ENCODE measurements around the gene APOBEC3A. TPM values are rescaled to one million over a fixed set of nuclear protein-coding genes. Genes with fewer than 3 reads are reported as not detected.
A peak's percentile ranks its signal among the peaks of the same experiment; 100 is the strongest.
"Not testable (repeated sequence)": the region's sequence is repeated elsewhere in the genome, so short reads cannot be mapped to it uniquely, and the experiment has no call there.

APOBEC3A gene
- total RNA-seq, 3 donors from 2014 or later, result 0.13 TPM; not detected in 2

- DNase-seq, result no peak
- Mint-ChIP-seq H3K9me3 (no peaks in the 10 kb centered on the region), H3K4me1 (ENCODE audit: low read depth) (peaks cover 12% of the 10 kb centered on the region), H3K4me3 (no peak overlapping the region), H3K36me3 (ENCODE audit: insufficient read depth) (no peaks in the 10 kb centered on the region), H3K27me3 (ENCODE audit: low read depth) (peaks cover 19% of the 10 kb centered on the region)
- ATAC-seq, result no peak
Observed at GRCh38 chr22:38936562-38936961, 20.8 kb upstream of the APOBEC3A start.

DNA sequence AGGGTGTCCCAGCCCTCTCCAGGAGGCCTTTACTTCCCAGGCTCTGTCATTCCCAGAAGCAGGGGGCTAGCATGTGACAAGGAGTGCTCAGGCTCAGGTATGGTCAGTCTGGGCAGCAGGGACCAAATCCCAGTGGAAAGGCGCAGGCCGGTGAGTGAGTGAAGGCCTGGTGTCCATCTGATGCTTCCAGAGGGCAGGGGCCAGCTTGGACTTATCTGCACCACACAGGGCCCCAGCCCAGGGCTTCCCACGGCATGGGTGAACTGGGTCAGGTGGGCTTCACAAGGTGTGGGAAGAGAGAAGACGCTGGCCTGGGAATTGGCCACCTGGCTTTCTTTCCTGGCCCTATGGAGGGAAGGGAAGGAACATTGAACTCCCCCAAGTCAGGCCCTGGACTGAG, 20.4 kb upstream of the APOBEC3A start:
- ATAC-seq (no peak), DNase-seq (no peak)
- H3K36me3 Mint-ChIP-seq (ENCODE audit: insufficient read depth), result no peaks in the 10 kb centered on the region
- H3K27me3 Mint-ChIP-seq (ENCODE audit: low read depth), result peaks cover 19% of the 10 kb centered on the region
- H3K4me1 Mint-ChIP-seq (ENCODE audit: low read depth), result peaks cover 17% of the 10 kb centered on the region
- H3K4me3 Mint-ChIP-seq, result no peak overlapping the region
- no peaks in the 10 kb centered on the region for H3K9me3 Mint-ChIP-seq

DNA sequence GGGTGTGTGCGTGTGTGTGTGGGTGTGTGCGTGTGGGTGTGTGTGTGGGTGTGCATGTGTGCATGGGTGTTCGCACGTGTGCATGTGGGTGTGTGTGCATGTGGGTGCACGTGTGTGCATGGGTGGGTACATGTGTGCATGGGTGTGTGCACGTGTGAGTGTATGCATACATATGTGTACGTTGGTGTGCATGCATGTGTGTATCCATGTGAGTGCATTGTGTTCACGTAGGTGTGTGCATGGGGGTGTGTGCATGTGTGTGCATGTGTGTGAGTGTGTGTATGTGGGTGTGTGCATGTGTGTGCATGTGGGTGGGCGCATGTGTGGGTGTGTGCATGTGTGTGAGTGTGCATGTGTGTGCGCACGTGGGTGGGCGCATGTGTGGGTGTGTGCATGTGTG, 19.9 kb upstream of the APOBEC3A start:
- Mint-ChIP-seq H3K4me3 (no peak overlapping the region), H3K9me3 (no peaks in the 10 kb centered on the region), H3K4me1 (ENCODE audit: low read depth) (peaks cover 20% of the 10 kb centered on the region), H3K27me3 (ENCODE audit: low read depth) (peaks cover 19% of the 10 kb centered on the region), H3K36me3 (ENCODE audit: insufficient read depth) (no peaks in the 10 kb centered on the region)
- ATAC-seq, result no peak
- no peak for DNase-seq

GRCh38 chr22:38938221-38938620, 19.2 kb upstream of the APOBEC3A start:
- no peaks in the 10 kb centered on the region for H3K9me3 Mint-ChIP-seq
- no peak for DNase-seq
- H3K27me3 Mint-ChIP-seq (ENCODE audit: low read depth), result peaks cover 22% of the 10 kb centered on the region
- H3K36me3 Mint-ChIP-seq (ENCODE audit: insufficient read depth), result no peaks in the 10 kb centered on the region
- H3K4me1 Mint-ChIP-seq (ENCODE audit: low read depth), result peaks cover 26% of the 10 kb centered on the region
- H3K4me3 Mint-ChIP-seq, result no peak overlapping the region
- no peak for ATAC-seq

- Mint-ChIP-seq H3K36me3 (ENCODE audit: insufficient read depth) (no peaks in the 10 kb centered on the region), H3K4me1 (ENCODE audit: low read depth) (peaks cover 31% of the 10 kb centered on the region), H3K27me3 (ENCODE audit: low read depth) (peaks cover 27% of the 10 kb centered on the region), H3K4me3 (no peak overlapping the region), H3K9me3 (no peaks in the 10 kb centered on the region)
- no peak for DNase-seq
- no peak for ATAC-seq
Observed at GRCh38 chr22:38938925-38939324, 18.5 kb upstream of the APOBEC3A start.

GRCh38 chr22:38940811-38941384, 16.5 kb upstream of the APOBEC3A start:
- H3K27me3 Mint-ChIP-seq (ENCODE audit: low read depth), result peaks cover 33% of the 10 kb centered on the region

DNA sequence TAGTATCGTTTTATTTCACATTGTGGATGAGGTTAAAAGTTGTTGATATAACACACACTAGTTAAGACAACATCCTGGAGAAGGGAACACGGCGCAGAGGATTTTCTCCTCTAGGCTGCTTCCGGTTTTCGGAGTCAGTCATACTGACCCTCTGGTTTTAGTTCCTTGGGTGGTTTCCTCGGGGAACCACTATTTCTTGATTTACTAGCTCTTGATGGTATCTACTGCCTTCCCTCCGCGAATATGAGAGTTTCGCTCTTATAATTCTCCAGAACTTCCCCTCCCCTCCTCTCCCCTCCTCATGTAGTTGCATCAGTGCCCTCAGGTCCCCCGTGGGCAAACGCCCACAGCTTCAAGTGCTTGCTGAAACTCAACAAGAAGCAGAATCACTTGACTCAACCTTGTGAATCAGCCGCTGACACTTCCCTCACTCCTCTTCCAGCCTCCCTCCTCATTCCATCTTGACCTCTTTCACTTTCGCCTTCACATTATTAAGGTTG, 15.9 kb upstream of the APOBEC3A start:
- ATAC-seq, result peak; percentile 93 to 95
- peaks cover 37% of the 10 kb centered on the region for H3K27me3 Mint-ChIP-seq (ENCODE audit: low read depth)
- peak overlapping the region; percentile 70 for H3K4me3 Mint-ChIP-seq

More at GRCh38 chr22:38940811-38941384, 16.5 kb upstream of the APOBEC3A start:
- Mint-ChIP-seq H3K4me1 (ENCODE audit: low read depth) (peaks cover 31% of the 10 kb centered on the region), H3K36me3 (ENCODE audit: insufficient read depth) (no peaks in the 10 kb centered on the region), H3K9me3 (no peaks in the 10 kb centered on the region), H3K4me3 (peak overlapping the region; percentile 70)
- no peak for DNase-seq
- ATAC-seq, result peak in 1 of 2 donors; percentile 24

GRCh38 chr22:38942702-38943101, 14.7 kb upstream of the APOBEC3A start:
- Mint-ChIP-seq H3K4me1 (ENCODE audit: low read depth) (peaks cover 38% of the 10 kb centered on the region), H3K27me3 (ENCODE audit: low read depth) (peaks cover 44% of the 10 kb centered on the region), H3K4me3 (no peak overlapping the region), H3K36me3 (ENCODE audit: insufficient read depth) (no peaks in the 10 kb centered on the region), H3K9me3 (no peaks in the 10 kb centered on the region)
- DNase-seq, result no peak
- no peak for ATAC-seq

More for the DNA sequence above, 15.9 kb upstream of the APOBEC3A start:
- Mint-ChIP-seq H3K4me1 (ENCODE audit: low read depth) (peaks cover 31% of the 10 kb centered on the region), H3K9me3 (no peaks in the 10 kb centered on the region), H3K36me3 (ENCODE audit: insufficient read depth) (no peaks in the 10 kb centered on the region)
- DNase-seq, result peak; percentile 61

- DNase-seq (no peak), ATAC-seq (no peak)
- H3K4me1 Mint-ChIP-seq (ENCODE audit: low read depth), result peaks cover 40% of the 10 kb centered on the region
- no peaks in the 10 kb centered on the region for H3K9me3 Mint-ChIP-seq
- H3K36me3 Mint-ChIP-seq (ENCODE audit: insufficient read depth), result no peaks in the 10 kb centered on the region
- H3K4me3 Mint-ChIP-seq, result peak overlapping the region; percentile 19
- peaks cover 43% of the 10 kb centered on the region for H3K27me3 Mint-ChIP-seq (ENCODE audit: low read depth)
Observed at GRCh38 chr22:38943201-38943600, 14.2 kb upstream of the APOBEC3A start.

DNA sequence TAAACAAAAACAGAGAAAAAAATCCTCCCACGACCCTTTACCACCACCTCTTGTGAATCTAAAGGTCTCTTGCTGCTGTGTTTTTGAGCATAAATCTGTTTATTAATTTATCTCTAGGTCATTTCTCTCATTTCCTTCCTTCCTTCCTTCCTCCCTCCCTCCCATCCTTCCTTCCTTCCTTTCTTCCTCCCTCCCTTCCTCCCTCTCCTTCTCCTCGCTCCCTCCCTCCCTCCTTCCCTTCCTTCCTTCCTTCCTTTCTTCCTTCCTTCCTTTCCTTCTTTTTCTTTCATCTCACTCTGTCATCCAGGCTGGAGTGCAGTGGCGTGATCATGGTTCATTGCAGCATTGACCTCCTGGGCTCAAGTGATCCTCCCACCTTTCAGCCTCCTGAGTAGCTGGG, 13.5 kb upstream of the APOBEC3A start:
- Mint-ChIP-seq H3K27me3 (ENCODE audit: low read depth) (peaks cover 43% of the 10 kb centered on the region), H3K9me3 (no peaks in the 10 kb centered on the region), H3K36me3 (ENCODE audit: insufficient read depth) (no peaks in the 10 kb centered on the region), H3K4me3 (no peak overlapping the region), H3K4me1 (ENCODE audit: low read depth) (peaks cover 40% of the 10 kb centered on the region)
- ATAC-seq (no peak), DNase-seq (no peak)

- no peaks in the 10 kb centered on the region for H3K36me3 Mint-ChIP-seq (ENCODE audit: insufficient read depth)
- DNase-seq, result no peak
- ATAC-seq, result no peak
- H3K4me3 Mint-ChIP-seq, result no peak overlapping the region
- H3K4me1 Mint-ChIP-seq (ENCODE audit: low read depth), result peaks cover 40% of the 10 kb centered on the region
- H3K9me3 Mint-ChIP-seq, result no peaks in the 10 kb centered on the region
- peaks cover 40% of the 10 kb centered on the region for H3K27me3 Mint-ChIP-seq (ENCODE audit: low read depth)
Observed at GRCh38 chr22:38944653-38945052, 12.8 kb upstream of the APOBEC3A start.

GRCh38 chr22:38945706-38946338, 11.6 kb upstream of the APOBEC3A start:
- peaks cover 40% of the 10 kb centered on the region for H3K27me3 Mint-ChIP-seq (ENCODE audit: low read depth)
- not testable (repeated sequence) for ATAC-seq; H3K9me3 Mint-ChIP-seq; H3K36me3 Mint-ChIP-seq (ENCODE audit: insufficient read depth); DNase-seq; H3K4me3 Mint-ChIP-seq
- peaks cover 36% of the 10 kb centered on the region for H3K4me1 Mint-ChIP-seq (ENCODE audit: low read depth)

- no peak for ATAC-seq
- DNase-seq, result no peak
- H3K36me3 Mint-ChIP-seq (ENCODE audit: insufficient read depth), result no peaks in the 10 kb centered on the region
- peaks cover 40% of the 10 kb centered on the region for H3K27me3 Mint-ChIP-seq (ENCODE audit: low read depth)
- no peak overlapping the region for H3K4me3 Mint-ChIP-seq
- H3K4me1 Mint-ChIP-seq (ENCODE audit: low read depth), result peaks cover 26% of the 10 kb centered on the region
- no peaks in the 10 kb centered on the region for H3K9me3 Mint-ChIP-seq
Observed at GRCh38 chr22:38946771-38947170, 10.6 kb upstream of the APOBEC3A start.

DNA sequence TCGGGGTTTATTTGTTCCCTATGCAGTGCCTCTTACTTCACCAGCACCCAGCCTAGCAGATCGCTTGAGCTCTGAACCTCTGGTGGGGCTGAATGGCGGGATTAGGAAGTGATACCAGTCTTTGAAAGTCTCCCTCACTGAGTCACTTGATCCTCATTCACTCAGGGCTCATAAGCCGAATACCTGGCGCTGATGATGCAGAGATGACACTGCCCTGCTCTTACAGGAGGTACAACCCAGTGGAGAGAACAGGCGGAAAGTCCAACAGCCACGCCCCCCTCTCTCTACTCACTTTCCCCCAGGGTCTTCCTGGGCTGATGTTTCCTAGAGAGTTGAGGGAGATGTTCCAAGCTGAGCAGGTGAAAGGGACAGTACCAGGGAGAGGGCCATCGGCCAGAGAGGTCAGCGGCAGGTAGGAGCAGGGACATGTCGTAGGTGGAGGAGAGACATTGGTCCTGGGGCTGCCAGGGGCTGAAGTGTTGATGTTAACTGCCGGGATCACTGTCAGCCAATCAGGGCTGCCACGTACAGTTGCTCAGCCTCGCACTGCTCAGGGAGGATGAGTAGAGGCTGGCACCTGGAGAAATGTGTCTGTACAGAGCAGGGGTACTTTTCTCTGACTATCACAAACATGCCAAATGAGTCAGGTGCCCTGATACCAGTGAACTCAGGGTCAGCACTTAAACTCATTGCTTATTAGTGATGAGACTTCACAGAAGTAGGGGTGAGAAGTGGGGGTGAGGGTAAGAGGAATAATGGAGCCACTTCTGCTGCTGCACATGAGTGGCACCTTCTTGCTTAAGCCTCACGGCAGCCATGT, 9.9 kb upstream of the APOBEC3A start:
- DNase-seq, result no peak
- Mint-ChIP-seq H3K36me3 (ENCODE audit: insufficient read depth) (no peaks in the 10 kb centered on the region), H3K9me3 (no peaks in the 10 kb centered on the region), H3K4me1 (ENCODE audit: low read depth) (peaks cover 20% of the 10 kb centered on the region), H3K27me3 (ENCODE audit: low read depth) (peaks cover 40% of the 10 kb centered on the region), H3K4me3 (no peak overlapping the region)
- peak; percentile 82 to 85 for ATAC-seq

All from activated T-cell treated with anti-CD3 and anti-CD28 coated beads, Interleukin-2, amount 50 U/mL, for 4 hours (primary cell).